GM12892 (cell line): ENCODE measurements around the gene JAGN1. TPM values are rescaled to one million over a fixed set of nuclear protein-coding genes. Genes with fewer than 3 reads are reported as not detected.
"Not testable (repeated sequence)": the region's sequence is repeated elsewhere in the genome, so short reads cannot be mapped to it uniquely, and the experiment has no call there.

Source experiments
- DNase-seq: peaks from one replicate; pipeline ENCODE4 v3.0.0; 2011; ENCODE audit not compliant: insufficient read length
- FAIRE-seq: peaks from 2 replicates; lab custom pipeline; 2011; peaks lifted over from hg19 to GRCh38; lab: Jason Lieb, UNC
- POLR2A ChIP-seq: IDR thresholded peaks from 2 replicates; pipeline ENCODE4 v1.6.1; 2011; ENCODE audit warnings: low read depth, low read length, control low read depth
- POLR2AphosphoS5 ChIP-seq: IDR thresholded peaks from 2 replicates; pipeline ENCODE4 v1.6.1; 2011; ENCODE audit warnings: low read depth, low read length, control low read depth
- TAF1 ChIP-seq: IDR thresholded peaks from 2 replicates; pipeline ENCODE4 v1.6.1; 2011; ENCODE audit warnings: low read depth, mild to moderate bottlenecking, control low read depth, low read length, borderline replicate concordance
- polyA plus RNA-seq: library from polyadenylated mRNA; unstranded; fragments of >200 nt; gene quantifications from one replicate; pipeline ENCODE4 v1.2.1, GENCODE V29; 2012; ENCODE audit warnings: missing spikeins, inconsistent platforms; ENCODE audit not compliant: missing spikeins

The JAGN1 gene
- polyA plus RNA-seq: 33.6 TPM

- peak; percentile 83 for FAIRE-seq
- peak; percentile 78 for DNase-seq
- TF ChIP-seq POLR2A (peak; percentile 88), POLR2AphosphoS5 (peak; percentile 90), TAF1 (peak; percentile 91)
These were observed at the start of gene JAGN1 for GRCh38 chr3:9890249-9891071. Gene JAGN1, plus strand, starts transcription at chr3:9890610. Its CDS starts 113 bp downstream, at chr3:9890723.

GRCh38 chr3:9841015-9841414 is 49.4 kb upstream of the JAGN1 start:
- FAIRE-seq: no peak
- TF ChIP-seq TAF1: no peak
- TF ChIP-seq POLR2A: no peak
- no peak for TF ChIP-seq POLR2AphosphoS5
- DNase-seq: no peak

GRCh38 chr3:9843715-9844438 is 46.5 kb upstream of the JAGN1 start, which contains the start of gene RPUSD3:
Gene RPUSD3, minus strand, starts transcription at chr3:9844008. Its CDS starts 18 bp downstream, at chr3:9843990.
- TF ChIP-seq POLR2A (peak; percentile 64; the same call in 1 of the 2 replicates), TAF1 (no peak)

GRCh38 chr3:9846231-9846630 is 44.2 kb upstream of the JAGN1 start:
- DNase-seq (no peak), FAIRE-seq (no peak)
- TF ChIP-seq POLR2A (no peak), TAF1 (no peak), POLR2AphosphoS5 (no peak)

More at GRCh38 chr3:9843715-9844438, 46.5 kb upstream of the JAGN1 start, which contains the start of gene RPUSD3:
- FAIRE-seq (peak; percentile 84), DNase-seq (peak; percentile 99)

- no peak for FAIRE-seq
- DNase-seq: no peak
- TF ChIP-seq POLR2A (no peak), TAF1 (no peak), POLR2AphosphoS5 (no peak)
These were observed 43.4 kb upstream of the JAGN1 start for GRCh38 chr3:9846931-9847488.

- FAIRE-seq: not testable (repeated sequence)
These were observed 42.5 kb upstream of the JAGN1 start for GRCh38 chr3:9847870-9848269.

GRCh38 chr3:9848860-9849259 is 41.5 kb upstream of the JAGN1 start:
- DNase-seq, FAIRE-seq: not testable (repeated sequence)

More at GRCh38 chr3:9847870-9848269, 42.5 kb upstream of the JAGN1 start:
- DNase-seq: not testable (repeated sequence)

- FAIRE-seq, DNase-seq: not testable (repeated sequence)
These were observed 39.0 kb upstream of the JAGN1 start for GRCh38 chr3:9851383-9851782.

GRCh38 chr3:9851926-9852325 is 38.5 kb upstream of the JAGN1 start:
- FAIRE-seq, DNase-seq: not testable (repeated sequence)

- TF ChIP-seq POLR2AphosphoS5 (no peak), TAF1 (no peak), POLR2A (no peak)
- DNase-seq (no peak), FAIRE-seq (no peak)
These were observed 37.9 kb upstream of the JAGN1 start for GRCh38 chr3:9852528-9852927.

GRCh38 chr3:9854291-9854940 is 36.0 kb upstream of the JAGN1 start:
- not testable (repeated sequence) for DNase-seq, FAIRE-seq

GRCh38 chr3:9855594-9855993 is 34.8 kb upstream of the JAGN1 start:
- DNase-seq (no peak), FAIRE-seq (no peak)
- TF ChIP-seq POLR2AphosphoS5 (no peak), POLR2A (no peak), TAF1 (no peak)
